ENCODE measurements around the gene KRT76. TPM values are rescaled to one million over a fixed set of nuclear protein-coding genes. Genes with fewer than 3 reads are reported as not detected.
"Not testable (repeated sequence)": the region's sequence is repeated elsewhere in the genome, so short reads cannot be mapped to it uniquely, and the experiment has no call there.

Gene KRT76
- total and polyA plus RNA-seq, 10 of the 15 experiments (the other 5 are each of a cell fraction or from before 2014, with no cell fraction given) = not detected

DNA sequence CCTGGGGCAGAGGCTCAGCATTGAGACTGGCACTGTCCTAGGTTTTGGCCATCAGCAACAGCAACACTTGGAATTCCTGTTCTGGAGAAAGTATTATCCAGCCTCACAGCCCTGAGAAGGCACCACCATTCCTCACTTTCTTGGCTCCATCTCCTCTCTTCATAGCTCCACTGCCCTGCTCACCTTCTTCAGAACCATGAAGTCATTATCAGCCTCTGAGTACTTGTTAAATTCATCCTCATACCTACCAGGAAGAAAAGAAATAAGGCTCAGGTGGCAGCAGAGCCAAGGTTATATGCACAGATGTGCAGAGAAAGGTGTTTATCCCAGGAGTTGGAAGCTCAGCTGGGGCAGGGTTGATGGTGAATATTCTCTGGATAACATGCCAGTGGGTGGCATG lies 25.4 kb downstream of the KRT76 start:
- RAD21 ChIA-PET (ENCODE audit: unreplicated experiment) = no interaction called here
- no peaks in the 10 kb centered on the region; a peak in 2 of 4 replicates for H3K27me3 ChIP-seq (replicated peaks in 1 of 2; ENCODE audit: control insufficient read depth in 2 of 2, insufficient read depth in 2 of 2, low read length in 1 of 2)
- no peak overlapping the region for H3K27ac ChIP-seq (ENCODE audit: control insufficient read depth, insufficient read depth)
- POLR2A ChIA-PET = no interaction called here
- H3K9me3 ChIP-seq (replicated peaks; ENCODE audit: control insufficient read depth, insufficient read depth, low read length) = no peaks in the 10 kb centered on the region
- no peaks in the 10 kb centered on the region for H4K20me1 ChIP-seq (ENCODE audit: control insufficient read depth, insufficient read depth)
- no peaks in the 10 kb centered on the region for H3K36me3 ChIP-seq (ENCODE audit: control insufficient read depth in 2 of 2, insufficient read depth in 2 of 2, low read length in 1 of 2)
- CTCF ChIA-PET = no interaction called here
- no TSS peak for BruUV-seq (replicated peaks)
- no peak overlapping the region for H3K4me3 ChIP-seq
- no peak for ATAC-seq
- no peak for DNase-seq (ENCODE audit: low read depth, low spot score)
- H3K9ac ChIP-seq (ENCODE audit: control insufficient read depth, insufficient read depth, low read length) = no peak overlapping the region
- SMC1A ChIA-PET (ENCODE audit: uncharacterized antibody, unreplicated experiment) = no interaction called here
- TF ChIP-seq FOXM1 (IDR thresholded peaks at IDR 0.05; ENCODE audit: low read depth, low read length) (no peak), JUND (IDR thresholded peaks at IDR 0.05; ENCODE audit: low read depth, low read length) (no peak), EGR1 (IDR thresholded peaks at IDR 0.05; ENCODE audit: borderline replicate concordance in 1 of 2, low read depth in 2 of 2, low read length in 2 of 2) (no peak)
- no peaks in the 10 kb centered on the region for H3K79me2 ChIP-seq (ENCODE audit: control insufficient read depth, insufficient read depth, low read length)
- intact Hi-C loops (cut with micrococcal nuclease; ENCODE audit: unreplicated experiment) = no loop called here
- H2AFZ ChIP-seq (ENCODE audit: control insufficient read depth, low read depth, low read length) = no peak overlapping the region
- no peak for FAIRE-seq
- no peaks in the 10 kb centered on the region for H3K4me1 ChIP-seq (ENCODE audit: control insufficient read depth, insufficient read depth, low read length)
- H3K4me2 ChIP-seq (ENCODE audit: control insufficient read depth, insufficient read depth) = no peak overlapping the region
- in situ Hi-C loops (cut with MboI) = no loop called here

- not testable (repeated sequence) for H2AFZ ChIP-seq (ENCODE audit: control insufficient read depth, low read depth, low read length); H3K36me3 ChIP-seq (ENCODE audit: control insufficient read depth in 2 of 2, insufficient read depth in 2 of 2, low read length in 1 of 2)
These were observed 26.6 kb downstream of the KRT76 start for GRCh38 chr12:52750532-52750931.

More at GRCh38 chr12:52750532-52750931, 26.6 kb downstream of the KRT76 start:
- POLR2A ChIA-PET; FAIRE-seq; DNase-seq (ENCODE audit: low read depth, low spot score); intact Hi-C loops (cut with micrococcal nuclease; ENCODE audit: unreplicated experiment); H3K27ac ChIP-seq (ENCODE audit: control insufficient read depth, insufficient read depth); ATAC-seq; in situ Hi-C loops (cut with MboI); CTCF ChIA-PET; H3K9me3 ChIP-seq (replicated peaks; ENCODE audit: control insufficient read depth, insufficient read depth, low read length); H4K20me1 ChIP-seq (ENCODE audit: control insufficient read depth, insufficient read depth); H3K4me3 ChIP-seq; H3K4me1 ChIP-seq (ENCODE audit: control insufficient read depth, insufficient read depth, low read length); BruUV-seq (replicated peaks); H3K9ac ChIP-seq (ENCODE audit: control insufficient read depth, insufficient read depth, low read length); H3K27me3 ChIP-seq (replicated peaks in 1 of 2; ENCODE audit: control insufficient read depth in 2 of 2, insufficient read depth in 2 of 2, low read length in 1 of 2); H3K4me2 ChIP-seq (ENCODE audit: control insufficient read depth, insufficient read depth); RAD21 ChIA-PET (ENCODE audit: unreplicated experiment); SMC1A ChIA-PET (ENCODE audit: uncharacterized antibody, unreplicated experiment); H3K79me2 ChIP-seq (ENCODE audit: control insufficient read depth, insufficient read depth, low read length): not testable (repeated sequence)
- WGBS (ENCODE audit: insufficient coverage, insufficient replicate concordance, low lambda C conversion rate, missing lambda C conversion rate) = 0% methylated on average over 3 of the region's 3 CpGs

Data from GM12878 (cell line).